MCF 10A (cell line): ENCODE results near the gene VWA7. TPM values are rescaled to one million over a fixed set of nuclear protein-coding genes. Genes with fewer than 3 reads are reported as not detected.

Experiments used
- BruUV-seq: library from RNA; stranded (reverse); fragments of 400-500 nt; replicated peaks from 2 replicates; lab custom pipeline; 2021; lab: Mats Ljungman, UMichigan
- CTCF ChIA-PET: fragments of 300-600 bp; sonication (Branson Sonifier 250); formaldehyde crosslinking; extraction: SDS; loops from one replicate; lab custom pipeline; 2021; ENCODE audit warnings: antibody characterized with exemption, inconsistent platforms; lab: Yijun Ruan, JAX
- POLR2A ChIA-PET: fragments of 300-600, 350-650 bp; sonication (Branson Sonifier 250); formaldehyde crosslinking; extraction: SDS; loops from one replicate; lab custom pipeline; 2020; ENCODE audit warnings: antibody characterized with exemption, inconsistent platforms; lab: Yijun Ruan, JAX
- DNase-seq: peaks from one replicate; pipeline ENCODE4 v3.0.0-alpha.2; 2018; ENCODE audit not compliant: unreplicated experiment
- H3K27ac Mint-ChIP-seq: one replicate; pipeline ENCODE4 v1.8.0; 2022; ENCODE audit warnings: mild to moderate bottlenecking, low read depth, mixed read lengths; ENCODE audit not compliant: unreplicated experiment
- H3K27me3 Mint-ChIP-seq: one replicate; pipeline ENCODE4 v1.8.0; 2022; ENCODE audit warnings: mixed read lengths; ENCODE audit not compliant: insufficient read depth, unreplicated experiment
- H3K36me3 Mint-ChIP-seq: one replicate; pipeline ENCODE4 v1.8.0; 2022; ENCODE audit warnings: mild to moderate bottlenecking, moderate library complexity, mixed read lengths; ENCODE audit not compliant: insufficient read depth, unreplicated experiment
- H3K4me1 Mint-ChIP-seq: one replicate; pipeline ENCODE4 v1.8.0; 2022; ENCODE audit warnings: mixed read lengths; ENCODE audit not compliant: insufficient read depth, unreplicated experiment
- H3K4me3 Mint-ChIP-seq: one replicate; pipeline ENCODE4 v1.8.0; 2022; ENCODE audit warnings: mild to moderate bottlenecking, moderate library complexity, mixed read lengths; ENCODE audit not compliant: unreplicated experiment
- H3K9me3 Mint-ChIP-seq: one replicate; pipeline ENCODE4 v1.8.0; 2022; ENCODE audit warnings: mixed read lengths; ENCODE audit not compliant: unreplicated experiment
- CTCF ChIP-seq: fragments of 200-600 bp; IDR thresholded peaks from one replicate; pipeline ENCODE4 v1.8.0; 2022; ENCODE audit warnings: antibody characterized with exemption, mild to moderate bottlenecking; ENCODE audit not compliant: unreplicated experiment
- intact Hi-C: fragments of 100-400 bp; cut with micrococcal nuclease; formaldehyde crosslinking; loops from 2 replicates; pipeline ENCODE4 v1.14.1; 2022
- total RNA-seq: library from RNA; stranded (reverse); gene quantifications from 2 replicates; pipeline ENCODE4 v1.2.3, GENCODE V29; 2022

VWA7 gene
- total RNA-seq, 1 experiment from 2014 or later, result 2.0 TPM

GRCh38 chr6:31778193-31778592 lies 1.1 kb upstream of the VWA7 start:
- Mint-ChIP-seq H3K4me1 (peaks cover 20% of the 10 kb centered on the region), H3K9me3 (no peaks in the 10 kb centered on the region), H3K27me3 (no peaks in the 10 kb centered on the region), H3K4me3 (no peak overlapping the region), H3K36me3 (peaks cover 38% of the 10 kb centered on the region), H3K27ac (no peak overlapping the region)
- no TSS peak for BruUV-seq
- ChIA-PET POLR2A (interaction anchor here (0.6 to 2.2 kb wide), 15 partner anchors 8 to 192 kb away, joined by 3 to 14 read pairs (median 4); partner anchors contain the start of genes C6orf47, HSPA1B, LSM2 and MSH5), CTCF (interaction anchor here (0.8 to 2.1 kb wide), 3 partner anchors 8 to 55 kb away, joined by 3 to 10 read pairs (median 8); no protein-coding TSS in a partner anchor)
- DNase-seq, result no peak
- intact Hi-C loops, result loop anchor here (10.0 kb wide), 1 partner anchor 233 kb away; the partner anchor contains the start of genes ATP6V1G2, DDX39B and NFKBIL1
- no peak for TF ChIP-seq CTCF

GRCh38 chr6:31777667-31778050 lies 531 bp upstream of the VWA7 start:
- ChIA-PET POLR2A (interaction anchor here (0.6 to 2.2 kb wide), 21 partner anchors 9 to 193 kb away, joined by 3 to 14 read pairs (median 4); partner anchors contain the start of genes C6orf47, CLIC1, HSPA1A and HSPA1B), CTCF (interaction anchor here (0.5 to 1.8 kb wide), 3 partner anchors 13 to 1878 kb away, joined by 3 to 8 read pairs (median 4); no protein-coding TSS in a partner anchor)
- Mint-ChIP-seq H3K27me3 (no peaks in the 10 kb centered on the region), H3K9me3 (no peaks in the 10 kb centered on the region), H3K27ac (no peak overlapping the region), H3K4me3 (no peak overlapping the region), H3K36me3 (peaks cover 33% of the 10 kb centered on the region), H3K4me1 (peaks cover 24% of the 10 kb centered on the region)
- TF ChIP-seq CTCF, result no peak
- intact Hi-C loops, result loop anchor here (1.0 to 10.0 kb wide), 2 partner anchors 14 to 233 kb away; partner anchors contain the start of genes ATP6V1G2, DDX39B and NFKBIL1
- no peak for DNase-seq
- BruUV-seq, result no TSS peak

- Mint-ChIP-seq H3K9me3 (no peaks in the 10 kb centered on the region), H3K27ac (no peak overlapping the region), H3K4me3 (peak overlapping the region; percentile 26), H3K4me1 (peaks cover 26% of the 10 kb centered on the region), H3K36me3 (peaks cover 27% of the 10 kb centered on the region), H3K27me3 (no peaks in the 10 kb centered on the region)
- BruUV-seq, result no TSS peak
- POLR2A ChIA-PET, result interaction anchor here (0.9 to 2.2 kb wide), 7 partner anchors 12 to 59 kb away, joined by 4 to 14 read pairs (median 6); partner anchors contain the start of genes CLIC1 and HSPA1B
- intact Hi-C loops, result loop anchor here (10.0 kb wide), 1 partner anchor 232 kb away; the partner anchor contains the start of genes ATP6V1G2, DDX39B and NFKBIL1
- TF ChIP-seq CTCF, result no peak
- no peak for DNase-seq
- CTCF ChIA-PET, result no interaction called here
Observed at GRCh38 chr6:31776485-31776988, 591 bp downstream of the VWA7 start.
